HG02623 (cell line): Measurements from ENCODE around the gene ACSL3.
A peak's percentile ranks its signal among the peaks of the same experiment; 100 is the strongest.
"Not testable (repeated sequence)": the region's sequence is repeated elsewhere in the genome, so short reads cannot be mapped to it uniquely, and the experiment has no call there.

Experiments
- ATAC-seq: cut with Tn5 transposase; IDR thresholded peaks from one replicate; pipeline ENCODE4 v1.9.1; 2021; ENCODE audit warnings: moderate library complexity; ENCODE audit not compliant: unreplicated experiment

Gene ACSL3

DNA sequence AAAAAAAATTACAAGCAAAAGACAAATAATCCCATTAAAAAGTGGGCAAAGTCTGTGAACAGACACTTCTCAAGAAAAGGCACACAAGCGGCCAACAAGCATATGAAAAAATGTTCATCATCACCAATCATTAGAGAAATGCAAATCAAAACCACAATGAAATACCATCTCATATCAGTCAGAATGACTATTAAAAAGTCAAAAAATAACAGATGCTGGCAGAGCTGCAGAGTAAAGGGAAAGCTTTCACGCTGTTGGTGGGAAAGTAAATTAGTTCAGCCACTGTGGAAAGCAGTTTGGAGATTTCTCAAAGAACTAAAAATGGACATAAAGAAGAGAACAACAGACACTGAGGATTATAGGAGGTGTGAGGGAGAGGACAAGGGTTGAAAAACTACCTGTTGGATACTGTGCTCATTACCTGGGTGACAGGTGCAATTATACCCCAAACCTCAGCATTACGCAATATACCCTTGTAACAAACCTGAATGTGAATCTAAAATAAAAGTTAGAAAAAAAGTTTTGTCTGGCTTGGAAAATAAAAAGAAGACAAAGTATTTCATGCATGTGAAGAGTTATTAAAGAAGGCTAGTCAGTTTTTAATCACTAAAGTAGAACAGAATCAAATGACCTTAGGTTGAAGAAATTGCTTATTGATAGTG, 8.7 kb upstream of the ACSL3 start:
- no peak for ATAC-seq

GRCh38 chr2:222854773-222855700, 5.8 kb upstream of the ACSL3 start:
- no peak for ATAC-seq

GRCh38 chr2:222859786-222860612, 837 bp upstream of the ACSL3 start:
- ATAC-seq: no peak

GRCh38 chr2:222861411-222862105, 722 bp downstream of the ACSL3 start:
- peak; percentile 31 for ATAC-seq

- ATAC-seq: no peak
These were observed 1.5 kb downstream of the ACSL3 start for GRCh38 chr2:222862106-222862908.

- no peak for ATAC-seq
These were observed 2.2 kb downstream of the ACSL3 start for GRCh38 chr2:222862909-222863544.

GRCh38 chr2:222864296-222864695, 3.5 kb downstream of the ACSL3 start:
- no peak for ATAC-seq

GRCh38 chr2:222865301-222865700, 4.5 kb downstream of the ACSL3 start:
- ATAC-seq: no peak

- no peak for ATAC-seq
These were observed 5.6 kb downstream of the ACSL3 start for GRCh38 chr2:222866358-222866960.

- ATAC-seq: not testable (repeated sequence)
These were observed 7.9 kb downstream of the ACSL3 start for GRCh38 chr2:222868560-222869251.

GRCh38 chr2:222869252-222869560, 8.4 kb downstream of the ACSL3 start:
- ATAC-seq: no peak

DNA sequence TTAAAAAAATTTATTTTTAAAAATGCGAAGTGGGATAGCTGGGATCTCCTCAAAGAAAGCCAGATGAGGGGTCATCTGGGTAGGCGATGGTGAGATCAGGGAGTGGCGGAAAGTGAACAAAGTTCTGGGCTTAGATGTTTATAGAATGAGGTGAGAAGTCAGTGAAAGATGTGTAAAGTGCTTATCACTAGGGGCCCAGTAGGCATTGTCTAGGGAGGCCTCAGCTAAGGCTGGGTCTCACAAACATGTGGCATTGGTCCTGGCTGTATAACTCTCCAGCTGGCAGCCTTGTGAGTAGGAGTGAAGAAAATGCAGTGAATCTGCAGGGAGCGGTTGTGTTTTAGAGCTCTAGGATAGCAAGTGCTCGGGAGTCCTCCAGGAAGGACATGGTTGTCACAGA, 10.5 kb downstream of the ACSL3 start:
- no peak for ATAC-seq

- no peak for ATAC-seq
These were observed 11.7 kb downstream of the ACSL3 start for GRCh38 chr2:222872551-222872950.

DNA sequence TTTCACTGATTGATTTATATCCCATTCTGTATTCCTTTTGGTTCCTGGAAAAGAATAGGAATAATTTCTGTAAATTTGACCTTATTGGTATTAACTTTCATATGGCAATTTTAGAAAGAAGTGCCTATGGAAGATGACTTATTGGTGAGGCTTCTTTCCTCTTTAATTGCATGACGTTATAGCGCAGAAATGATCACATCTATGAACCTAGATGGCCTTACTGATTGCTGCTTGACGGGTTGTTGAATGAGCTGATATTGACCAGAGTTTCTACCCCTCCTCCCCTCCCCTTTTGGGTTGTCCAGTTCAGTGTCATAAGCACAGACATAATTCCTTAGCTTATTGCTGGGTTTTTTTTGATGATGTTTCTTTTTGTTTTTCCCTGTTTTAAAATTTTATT, 14.6 kb downstream of the ACSL3 start:
- ATAC-seq: no peak

DNA sequence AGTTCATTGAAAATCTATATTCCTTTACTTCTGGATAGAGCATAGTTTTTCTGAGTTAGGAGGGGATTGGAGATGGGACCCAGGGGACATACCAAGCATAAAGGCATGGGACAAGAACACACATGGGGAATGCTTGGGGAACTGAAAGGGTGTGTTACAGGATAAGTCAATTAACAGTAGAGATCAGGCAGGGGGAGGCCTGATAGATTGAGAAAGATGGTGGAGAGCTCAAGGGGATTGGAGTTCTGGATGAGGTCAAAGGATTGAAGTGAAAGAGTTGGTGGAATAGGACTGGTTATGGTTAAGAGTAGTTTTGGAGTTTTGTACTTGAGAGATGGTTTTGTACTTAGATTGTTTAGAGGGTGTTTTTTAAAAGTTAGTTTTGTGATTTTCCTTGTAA, 16.1 kb downstream of the ACSL3 start:
- no peak for ATAC-seq

- no peak for ATAC-seq
These were observed 16.9 kb downstream of the ACSL3 start for GRCh38 chr2:222877556-222878300.

- no peak for ATAC-seq
These were observed 17.6 kb downstream of the ACSL3 start for GRCh38 chr2:222878301-222878876.
